HG03159 (cell line): ENCODE results near the gene HAUS5.

Experiments
- ATAC-seq: cut with Tn5 transposase; IDR thresholded peaks from one replicate; pipeline ENCODE4 v1.9.1; 2021; ENCODE audit warnings: mild to moderate bottlenecking, moderate library complexity; ENCODE audit not compliant: unreplicated experiment

Gene HAUS5

GRCh38 chr19:35607661-35608060 is 4.9 kb upstream of the HAUS5 start:
- ATAC-seq: no peak

- no peak for ATAC-seq
These were observed 4.3 kb upstream of the HAUS5 start for GRCh38 chr19:35608251-35608650.

GRCh38 chr19:35609851-35610353 is 2.6 kb upstream of the HAUS5 start:
- no peak for ATAC-seq

- no peak for ATAC-seq
These were observed 344 bp upstream of the HAUS5 start for GRCh38 chr19:35612224-35612558.

DNA sequence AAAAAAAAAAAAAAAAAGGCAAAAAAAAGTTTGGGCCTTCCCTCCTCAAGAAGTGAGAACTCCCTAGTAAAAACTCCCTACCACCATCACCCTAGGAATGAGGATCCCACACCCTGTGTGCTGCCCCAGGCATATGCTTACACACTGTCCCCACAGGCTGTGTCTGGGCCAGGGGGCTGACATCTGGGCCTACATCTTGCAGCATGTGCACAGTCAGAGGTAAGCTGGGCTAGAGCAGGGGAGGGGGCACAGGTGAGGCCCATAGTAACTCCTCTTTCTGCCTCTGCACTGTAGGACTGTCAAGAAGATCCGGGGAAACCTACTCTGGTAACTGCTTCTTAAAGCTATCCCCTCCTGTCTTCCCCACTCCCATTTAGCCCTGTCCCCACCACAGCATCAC is 1.0 kb downstream of the HAUS5 start:
- ATAC-seq: no peak

DNA sequence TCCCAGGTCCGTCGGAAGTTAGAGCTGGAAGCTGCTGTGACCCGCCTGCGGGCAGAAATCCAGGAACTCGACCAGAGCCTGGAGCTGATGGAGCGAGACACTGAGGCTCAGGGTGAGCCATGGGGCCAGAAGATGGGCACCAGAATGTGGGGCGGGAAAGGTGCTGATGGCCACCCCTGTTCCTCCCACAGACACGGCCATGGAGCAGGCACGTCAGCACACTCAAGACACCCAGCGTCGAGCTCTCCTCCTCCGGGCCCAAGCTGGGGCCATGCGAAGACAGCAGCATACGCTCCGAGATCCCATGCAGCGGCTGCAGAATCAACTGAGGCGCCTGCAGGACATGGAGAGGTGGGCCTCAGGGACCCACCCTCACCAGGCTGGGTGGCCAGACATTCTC is 2.5 kb downstream of the HAUS5 start:
- ATAC-seq: no peak

- no peak for ATAC-seq
These were observed 6.3 kb downstream of the HAUS5 start for GRCh38 chr19:35618857-35619256.

- ATAC-seq: no peak
These were observed 6.9 kb downstream of the HAUS5 start for GRCh38 chr19:35619290-35619923.

GRCh38 chr19:35620001-35620400 is 7.5 kb downstream of the HAUS5 start:
- no peak for ATAC-seq

DNA sequence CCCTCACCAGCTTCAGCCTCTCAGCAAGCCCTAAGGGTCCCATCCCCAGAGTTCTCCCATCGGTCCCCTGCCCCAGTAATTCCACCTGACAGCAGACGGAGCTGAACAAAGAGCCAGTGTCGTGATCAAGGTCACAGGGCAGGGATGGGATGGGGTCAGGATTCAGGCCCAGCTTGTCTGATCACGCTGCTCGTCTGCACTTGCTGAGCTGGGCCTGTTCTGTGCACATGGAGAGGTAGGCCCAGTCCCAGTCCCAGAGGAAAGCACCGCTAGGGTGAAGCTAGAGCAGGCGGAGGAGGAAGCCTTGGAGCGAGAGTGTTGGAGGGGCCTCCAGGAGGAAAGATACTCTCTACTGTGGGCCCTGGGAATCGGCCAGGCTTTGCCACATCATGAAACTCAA is 9.2 kb downstream of the HAUS5 start:
- ATAC-seq: no peak

DNA sequence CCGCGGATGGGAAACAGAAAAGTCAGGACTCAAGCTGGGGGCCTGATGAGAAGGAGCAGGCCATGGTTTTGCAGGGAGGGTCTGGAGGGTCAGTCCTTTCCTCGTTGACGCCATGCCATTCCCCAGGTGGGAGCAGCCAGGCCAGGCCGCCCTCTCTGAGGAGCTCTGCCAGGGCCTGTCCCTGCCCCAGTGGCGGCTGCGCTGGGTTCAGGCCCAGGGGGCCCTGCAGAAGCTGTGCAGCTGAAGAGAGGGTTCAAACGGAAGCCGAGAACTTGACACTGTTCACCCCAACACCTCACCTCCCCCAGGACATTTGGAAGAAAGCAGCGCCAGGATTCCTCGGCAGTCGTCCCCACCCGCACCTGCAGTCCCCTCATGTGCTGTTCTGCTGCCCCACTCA is 10.2 kb downstream of the HAUS5 start:
- ATAC-seq: no peak

DNA sequence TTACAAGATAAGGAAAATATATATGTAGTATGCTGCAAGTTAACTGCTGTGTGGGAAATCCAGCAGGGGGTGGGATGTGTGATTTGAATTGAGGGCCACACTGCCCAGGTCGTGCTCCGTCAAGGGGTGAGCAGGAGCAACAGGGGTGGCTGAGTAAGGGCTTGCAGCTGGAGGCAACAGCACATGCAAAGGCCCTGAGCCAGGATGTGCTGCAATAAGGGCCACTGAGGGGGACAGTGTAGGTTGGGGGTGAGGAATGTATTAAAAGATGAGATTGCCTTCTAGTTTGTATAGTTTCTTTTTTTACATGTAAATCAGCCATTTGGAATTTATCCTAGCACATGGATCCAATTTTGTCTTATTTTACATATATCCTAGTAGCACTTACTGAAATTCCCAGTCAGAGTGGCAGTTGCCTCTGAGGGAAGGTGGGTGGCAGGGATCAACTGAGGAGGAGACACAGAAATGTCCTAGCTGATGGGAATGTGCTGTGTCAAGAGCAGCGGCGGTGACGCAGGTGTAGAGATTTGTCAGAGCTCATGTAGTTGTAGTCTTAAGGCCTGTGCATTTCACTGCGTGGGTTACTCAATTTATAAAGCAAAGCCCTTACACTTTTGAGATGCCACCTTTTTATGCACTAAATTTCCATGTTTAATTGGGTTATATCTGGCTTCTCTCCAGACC is 10.9 kb downstream of the HAUS5 start:
- ATAC-seq: no peak

DNA sequence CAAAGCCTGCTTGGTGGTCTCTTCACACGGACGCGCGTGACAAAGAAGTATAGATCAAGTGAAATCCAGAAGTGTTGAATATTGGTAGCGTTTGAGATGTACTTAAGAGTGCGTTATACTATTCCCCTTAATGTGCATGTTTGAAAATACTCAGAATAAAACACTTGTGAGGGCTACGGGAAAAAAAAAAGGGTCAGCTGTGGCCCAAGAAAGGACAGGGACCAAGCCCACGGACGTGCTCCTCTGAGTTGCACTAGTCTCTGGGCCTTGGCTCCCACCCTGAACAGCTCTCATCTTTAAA is 15.7 kb downstream of the HAUS5 start:
- no peak for ATAC-seq

DNA sequence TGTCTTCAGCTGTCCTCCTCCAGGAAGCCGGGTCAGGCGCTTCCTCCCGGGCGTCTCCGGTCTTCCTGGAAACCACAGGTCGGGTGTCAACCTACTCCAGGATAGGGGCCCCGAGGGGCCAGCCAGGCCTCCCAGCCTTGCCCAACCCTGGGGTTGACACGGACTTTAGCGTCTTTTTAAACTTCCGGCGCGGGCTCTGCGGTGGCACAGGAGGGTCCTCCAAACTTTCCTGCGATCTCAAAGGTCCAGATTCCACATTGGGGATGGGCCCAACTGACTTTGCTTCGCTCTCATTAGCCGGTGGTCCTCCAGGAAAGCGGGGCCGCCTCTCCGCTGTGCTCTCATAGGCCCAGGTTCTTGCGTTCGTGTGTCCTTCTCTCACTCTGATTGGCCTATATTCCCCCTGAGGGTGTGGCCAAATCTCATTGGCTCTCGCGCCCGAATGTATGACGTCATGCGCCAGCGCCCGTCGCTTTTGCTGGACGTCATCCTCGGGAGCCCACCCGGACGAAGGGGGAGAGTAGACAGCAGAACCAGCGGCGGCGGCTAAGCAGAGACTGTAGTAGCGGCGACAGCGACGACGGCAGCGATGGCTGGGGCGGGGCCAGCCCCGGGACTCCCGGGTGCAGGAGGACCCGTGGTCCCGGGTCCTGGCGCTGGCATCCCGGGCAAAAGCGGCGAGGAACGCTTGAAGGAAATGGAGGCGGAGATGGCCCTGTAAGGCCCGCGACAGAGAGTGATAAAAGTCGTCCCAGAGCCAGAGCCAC is 16.2 kb downstream of the HAUS5 start, which contains the start of gene RBM42:
RBM42 (plus strand) TSS at position 472 of the 767 bp plus-strand sequence; CDS start at position 590, 118 bp downstream.
- ATAC-seq: peak; percentile 95

DNA sequence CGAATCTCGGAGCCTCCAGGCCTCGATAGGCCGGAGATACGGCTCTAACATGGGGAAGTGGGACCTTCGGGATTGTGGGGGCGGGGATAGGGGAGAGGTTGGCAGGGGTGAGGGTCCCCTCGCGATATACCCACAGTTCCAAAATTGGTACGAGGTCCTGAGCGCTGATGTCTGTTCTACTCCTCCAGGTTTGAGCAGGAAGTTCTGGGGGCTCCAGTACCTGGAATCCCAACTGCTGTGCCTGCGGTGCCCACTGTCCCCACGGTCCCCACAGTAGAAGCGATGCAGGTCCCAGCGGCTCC is 16.7 kb downstream of the HAUS5 start:
- no peak for ATAC-seq

- ATAC-seq: no peak
These were observed 21.3 kb downstream of the HAUS5 start for GRCh38 chr19:35633727-35634440.

- ATAC-seq: no peak
These were observed 24.1 kb downstream of the HAUS5 start for GRCh38 chr19:35636651-35637050.

- ATAC-seq: no peak
These were observed 24.6 kb downstream of the HAUS5 start for GRCh38 chr19:35637165-35637564.

DNA sequence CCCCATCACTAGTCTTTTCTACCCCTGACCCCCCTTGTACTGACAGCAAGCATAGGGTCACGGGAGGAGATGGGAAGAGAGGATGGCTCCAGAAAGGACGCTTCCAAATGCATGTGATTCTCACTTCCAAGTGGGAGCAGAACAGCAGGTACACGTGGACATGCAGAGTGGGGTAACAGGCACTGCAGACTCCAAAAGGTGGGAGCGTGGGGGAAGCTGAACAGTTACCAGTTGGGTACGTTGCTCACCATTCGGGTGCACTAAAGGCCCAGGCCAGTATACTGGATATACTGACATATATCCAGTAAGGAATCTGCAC is 26.7 kb downstream of the HAUS5 start:
- ATAC-seq: no peak

GRCh38 chr19:35639863-35640262 is 27.3 kb downstream of the HAUS5 start:
- ATAC-seq: no peak

DNA sequence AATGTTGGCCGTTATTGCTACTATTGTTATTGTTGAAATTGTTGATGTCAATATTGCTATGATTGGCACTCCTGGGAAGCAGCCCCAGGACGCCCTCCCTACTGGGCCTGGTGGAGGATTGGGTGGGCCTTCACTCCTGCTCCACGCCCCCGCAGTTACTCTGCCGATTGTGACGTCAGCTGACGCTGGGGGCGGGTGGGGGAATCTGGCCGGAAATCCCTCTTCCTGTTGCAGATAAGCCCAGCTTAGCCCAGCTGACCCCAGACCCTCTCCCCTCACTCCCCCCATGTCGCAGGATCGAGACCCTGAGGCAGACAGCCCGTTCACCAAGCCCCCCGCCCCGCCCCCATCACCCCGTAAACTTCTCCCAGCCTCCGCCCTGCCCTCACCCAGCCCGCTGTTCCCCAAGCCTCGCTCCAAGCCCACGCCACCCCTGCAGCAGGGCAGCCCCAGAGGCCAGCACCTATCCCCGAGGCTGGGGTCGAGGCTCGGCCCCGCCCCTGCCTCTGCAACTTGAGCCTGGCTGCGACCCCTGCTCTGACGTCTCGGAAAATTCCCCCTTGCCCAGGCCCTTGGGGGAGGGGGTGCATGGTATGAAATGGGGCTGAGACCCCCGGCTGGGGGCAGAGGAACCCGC is 29.1 kb downstream of the HAUS5 start, which contains the start of gene ETV2:
ETV2 (plus strand) TSS at position 231 of the 637 bp plus-strand sequence. CDS start 716 bp downstream, outside the sequence.
- no peak for ATAC-seq
